HL-60 (cell line): ENCODE measurements around the gene CAPZA2.

Experiments
- DNase-seq, 2 experiments: peaks; one replicate each; pipeline ENCODE4 v3.0.0-alpha.2; 2010 to 2020; ENCODE audit warnings: low read depth in 1 of 2, low spot score in 1 of 2
- H3K27ac ChIP-seq: fragments of 250-450 bp; sonication (Bioruptor Pico); replicated peaks from 2 replicates; pipeline ENCODE4 v1.5.1; 2020; ENCODE audit warnings: mild to moderate bottlenecking, moderate library complexity
- H3K27me3 ChIP-seq: fragments of 250-450 bp; sonication (Bioruptor Pico); 2 replicates; pipeline ENCODE4 v1.5.1; 2021; ENCODE audit warnings: mild to moderate bottlenecking, moderate library complexity; ENCODE audit not compliant: insufficient read depth, poor library complexity, severe bottlenecking
- H3K4me3 ChIP-seq: replicated peaks from 2 replicates; pipeline ENCODE4 v1.5.1; 2011; ENCODE audit warnings: mild to moderate bottlenecking, control low read depth, low read length; ENCODE audit not compliant: insufficient read depth
- GABPA ChIP-seq: IDR thresholded peaks from 2 replicates; pipeline ENCODE4 v1.6.1; 2012; ENCODE audit warnings: low read depth
- POLR2AphosphoS5 ChIP-seq: IDR thresholded peaks from 2 replicates; pipeline ENCODE4 v1.6.1; 2012; ENCODE audit warnings: low read depth
- SPI1 ChIP-seq: IDR thresholded peaks from 2 replicates; pipeline ENCODE4 v1.6.1; 2012; ENCODE audit warnings: low read depth, mild to moderate bottlenecking, borderline replicate concordance
- TF ChIP-seq, protein P1 (sequence below): IDR thresholded peaks from 2 replicates; pipeline ENCODE4 v1.6.1; 2012; ENCODE audit warnings: low read depth; ENCODE audit not compliant: insufficient replicate concordance
- TF ChIP-seq, protein P2 (sequence below): IDR thresholded peaks from one replicate; pipeline ENCODE4 v1.5.1; 2011; ENCODE audit warnings: low read length, control low read depth, inconsistent platforms; ENCODE audit not compliant: insufficient read depth

CAPZA2 gene

DNA sequence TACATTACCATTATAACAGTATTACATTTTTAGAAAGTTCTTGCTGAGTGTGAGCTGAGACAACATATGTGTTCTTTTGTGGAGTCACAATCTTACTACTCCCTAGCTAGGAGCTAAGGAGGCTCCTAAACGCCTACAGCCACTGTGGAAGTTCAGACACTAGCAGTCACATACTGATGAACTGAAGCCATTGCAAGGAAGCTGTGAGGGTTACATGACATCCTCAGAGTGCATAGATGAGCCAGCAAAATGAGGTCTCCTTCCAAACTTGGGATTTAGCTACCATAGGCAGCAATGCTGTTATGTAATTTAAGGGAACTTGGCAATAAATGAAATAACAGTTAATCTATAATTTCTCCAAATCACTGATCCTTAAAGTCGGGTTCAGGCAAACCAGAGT lies 80.1 kb downstream of the CAPZA2 start:
- TF ChIP-seq, protein P1, sequence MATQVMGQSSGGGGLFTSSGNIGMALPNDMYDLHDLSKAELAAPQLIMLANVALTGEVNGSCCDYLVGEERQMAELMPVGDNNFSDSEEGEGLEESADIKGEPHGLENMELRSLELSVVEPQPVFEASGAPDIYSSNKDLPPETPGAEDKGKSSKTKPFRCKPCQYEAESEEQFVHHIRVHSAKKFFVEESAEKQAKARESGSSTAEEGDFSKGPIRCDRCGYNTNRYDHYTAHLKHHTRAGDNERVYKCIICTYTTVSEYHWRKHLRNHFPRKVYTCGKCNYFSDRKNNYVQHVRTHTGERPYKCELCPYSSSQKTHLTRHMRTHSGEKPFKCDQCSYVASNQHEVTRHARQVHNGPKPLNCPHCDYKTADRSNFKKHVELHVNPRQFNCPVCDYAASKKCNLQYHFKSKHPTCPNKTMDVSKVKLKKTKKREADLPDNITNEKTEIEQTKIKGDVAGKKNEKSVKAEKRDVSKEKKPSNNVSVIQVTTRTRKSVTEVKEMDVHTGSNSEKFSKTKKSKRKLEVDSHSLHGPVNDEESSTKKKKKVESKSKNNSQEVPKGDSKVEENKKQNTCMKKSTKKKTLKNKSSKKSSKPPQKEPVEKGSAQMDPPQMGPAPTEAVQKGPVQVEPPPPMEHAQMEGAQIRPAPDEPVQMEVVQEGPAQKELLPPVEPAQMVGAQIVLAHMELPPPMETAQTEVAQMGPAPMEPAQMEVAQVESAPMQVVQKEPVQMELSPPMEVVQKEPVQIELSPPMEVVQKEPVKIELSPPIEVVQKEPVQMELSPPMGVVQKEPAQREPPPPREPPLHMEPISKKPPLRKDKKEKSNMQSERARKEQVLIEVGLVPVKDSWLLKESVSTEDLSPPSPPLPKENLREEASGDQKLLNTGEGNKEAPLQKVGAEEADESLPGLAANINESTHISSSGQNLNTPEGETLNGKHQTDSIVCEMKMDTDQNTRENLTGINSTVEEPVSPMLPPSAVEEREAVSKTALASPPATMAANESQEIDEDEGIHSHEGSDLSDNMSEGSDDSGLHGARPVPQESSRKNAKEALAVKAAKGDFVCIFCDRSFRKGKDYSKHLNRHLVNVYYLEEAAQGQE: no peak
- TF ChIP-seq GABPA (no peak), POLR2AphosphoS5 (no peak), SPI1 (no peak)
- H3K4me3 ChIP-seq: no peak overlapping the region
- DNase-seq: no peak
- no peak overlapping the region for H3K27ac ChIP-seq
- H3K27me3 ChIP-seq: no peaks in the 10 kb centered on the region

DNA sequence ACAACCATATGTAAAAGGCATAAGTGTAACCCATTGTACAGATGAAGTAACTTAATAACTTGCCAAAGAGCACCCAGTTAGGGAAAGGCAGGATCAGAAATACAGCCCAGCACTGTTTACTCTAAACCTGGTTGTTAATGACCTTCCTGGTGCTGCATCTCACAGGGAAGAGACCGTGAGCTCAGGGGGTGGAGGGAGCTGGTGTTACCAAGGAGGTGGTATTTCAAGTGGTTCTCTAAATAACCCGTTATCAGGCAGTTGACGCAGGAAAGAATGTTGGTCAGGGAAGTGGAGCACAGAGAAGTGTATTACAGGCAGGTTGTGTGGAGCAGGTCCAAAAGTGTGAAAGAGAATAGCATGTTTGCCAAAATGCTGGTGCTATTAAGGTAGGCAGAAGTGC lies 86.5 kb downstream of the CAPZA2 start:
- Histone ChIP-seq H3K4me3 (no peak overlapping the region), H3K27me3 (no peaks in the 10 kb centered on the region), H3K27ac (no peak overlapping the region)
- no peak for TF ChIP-seq GABPA
- TF ChIP-seq, protein P2, sequence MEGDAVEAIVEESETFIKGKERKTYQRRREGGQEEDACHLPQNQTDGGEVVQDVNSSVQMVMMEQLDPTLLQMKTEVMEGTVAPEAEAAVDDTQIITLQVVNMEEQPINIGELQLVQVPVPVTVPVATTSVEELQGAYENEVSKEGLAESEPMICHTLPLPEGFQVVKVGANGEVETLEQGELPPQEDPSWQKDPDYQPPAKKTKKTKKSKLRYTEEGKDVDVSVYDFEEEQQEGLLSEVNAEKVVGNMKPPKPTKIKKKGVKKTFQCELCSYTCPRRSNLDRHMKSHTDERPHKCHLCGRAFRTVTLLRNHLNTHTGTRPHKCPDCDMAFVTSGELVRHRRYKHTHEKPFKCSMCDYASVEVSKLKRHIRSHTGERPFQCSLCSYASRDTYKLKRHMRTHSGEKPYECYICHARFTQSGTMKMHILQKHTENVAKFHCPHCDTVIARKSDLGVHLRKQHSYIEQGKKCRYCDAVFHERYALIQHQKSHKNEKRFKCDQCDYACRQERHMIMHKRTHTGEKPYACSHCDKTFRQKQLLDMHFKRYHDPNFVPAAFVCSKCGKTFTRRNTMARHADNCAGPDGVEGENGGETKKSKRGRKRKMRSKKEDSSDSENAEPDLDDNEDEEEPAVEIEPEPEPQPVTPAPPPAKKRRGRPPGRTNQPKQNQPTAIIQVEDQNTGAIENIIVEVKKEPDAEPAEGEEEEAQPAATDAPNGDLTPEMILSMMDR: no peak
- TF ChIP-seq, protein P1: no peak
- no peak for TF ChIP-seq POLR2AphosphoS5
- TF ChIP-seq SPI1: no peak
- DNase-seq: no peak

DNA sequence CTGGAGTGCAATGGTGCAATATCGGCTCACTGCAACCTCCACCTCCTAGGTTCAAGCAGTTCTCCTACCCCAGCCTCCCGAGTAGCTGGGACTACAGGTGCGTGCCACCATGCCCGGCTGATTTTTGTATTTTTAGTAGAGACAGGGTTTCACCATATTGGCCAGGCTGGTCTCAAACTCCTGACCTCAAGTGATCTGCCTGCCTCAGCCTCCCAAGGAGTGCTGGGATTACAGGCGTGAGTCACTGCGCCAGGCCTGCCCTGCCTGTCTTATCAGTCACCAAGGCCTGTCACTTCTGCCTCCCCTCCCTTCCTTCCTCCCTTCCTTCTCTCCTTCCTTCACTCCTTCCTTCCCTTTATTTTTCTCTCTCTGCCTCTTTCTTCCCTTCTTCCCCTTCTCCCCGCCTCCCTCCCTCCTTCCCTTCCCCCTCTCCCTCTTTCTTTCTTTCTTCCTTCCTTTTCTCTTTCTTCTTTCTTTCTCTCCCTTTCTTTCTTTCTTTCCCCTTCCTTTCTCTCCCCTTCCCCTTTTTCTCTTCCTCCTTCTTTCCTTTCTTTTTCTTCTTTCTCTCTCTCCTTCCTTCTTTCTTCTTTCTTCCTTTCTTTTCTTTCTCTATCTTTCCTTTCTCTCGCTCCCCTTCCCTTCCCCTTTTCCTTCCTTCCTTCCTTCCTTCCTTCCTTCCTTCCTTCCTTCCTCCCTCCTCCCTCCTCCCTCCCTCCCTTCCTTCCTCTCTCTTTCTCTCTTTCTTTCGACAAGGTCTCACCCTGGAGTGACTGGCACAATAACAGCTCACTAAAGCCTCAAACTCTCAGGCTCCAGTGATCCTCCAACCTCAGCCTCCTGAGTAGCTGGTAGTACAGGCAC lies 87.8 kb downstream of the CAPZA2 start:
- DNase-seq: no peak
- Histone ChIP-seq H3K4me3 (no peak overlapping the region), H3K27ac (no peak overlapping the region), H3K27me3 (no peaks in the 10 kb centered on the region)
- TF ChIP-seq GABPA (no peak), SPI1 (no peak), POLR2AphosphoS5 (no peak)
- TF ChIP-seq, protein P1: no peak
- TF ChIP-seq, protein P2: no peak
